Thyroid gland (tissue), 4 donors: ENCODE measurements around the gene LNX1. TPM values are rescaled to one million over a fixed set of nuclear protein-coding genes. Genes with fewer than 3 reads are reported as not detected.

Experiments used
- DNase-seq, 2 donors: peaks; one replicate each; pipeline ENCODE4 v3.0.0-alpha.2; 2019
- H3K27ac ChIP-seq, 3 donors: fragments of 200-600 bp; sonication (generic); 1 replicate in 2 of 3; 2 replicates in 1 of 3; pipeline ENCODE4 v1.5.1; 2016 to 2019; ENCODE audit warnings: mild to moderate bottlenecking in 1 of 3, moderate library complexity in 1 of 3
- H3K27me3 ChIP-seq: fragments of 200-600 bp; sonication (generic); one replicate; pipeline ENCODE4 v1.5.1; 2019
- H3K36me3 ChIP-seq, 2 donors: fragments of 200-600 bp; sonication (generic); one replicate each; pipeline ENCODE4 v1.5.1; 2016 to 2019
- H3K4me1 ChIP-seq, 2 donors: fragments of 200-600 bp; sonication (generic); one replicate each; pipeline ENCODE4 v1.5.1; 2017 to 2019
- H3K4me3 ChIP-seq, 3 donors: fragments of 200-600 bp; sonication (generic); replicated peaks in 1 of 3; 1 replicate in 2 of 3; 2 replicates in 1 of 3; pipeline ENCODE4 v1.5.1; 2016; ENCODE audit warnings: mild to moderate bottlenecking in 1 of 3
- H3K9me3 ChIP-seq: fragments of 200-600 bp; sonication (generic); one replicate; pipeline ENCODE4 v1.5.1; 2017
- POLR2A ChIP-seq, 2 donors: fragments of 450-650 bp; IDR thresholded peaks; one replicate each; pipeline ENCODE4 v1.6.1; 2017; ENCODE audit warnings: antibody characterized with exemption in 2 of 2, mild to moderate bottlenecking in 2 of 2, moderate library complexity in 1 of 2
- WGBS, 2 donors: methylation state at CpG; one replicate each; pipeline ENCODE4 v1.1.5; 2017; 5-methylcytosine and 5-hydroxymethylcytosine counted together
- intact Hi-C: fragments of 100-400 bp; cut with DNase I; formaldehyde crosslinking; loops from one replicate; pipeline ENCODE4 v1.15.1; 2023
- total RNA-seq, 4 donors: library from RNA; depleted of rRNA; stranded (reverse); fragments of >200 nt; gene quantifications; one replicate each; pipeline ENCODE4 v1.2.3, GENCODE V29; 2016
- TF ChIP-seq, protein P1 (sequence below), 6 experiments: fragments of 200-600 bp in 3 of 6; fragments of 450-650 bp in 3 of 6; sonication (generic) in 3 of 6; IDR thresholded peaks; one replicate each; pipeline ENCODE4 v1.5.1; 2016 to 2019; ENCODE audit warnings: antibody characterized with exemption in 6 of 6, mild to moderate bottlenecking in 2 of 6, inconsistent platforms in 1 of 6, moderate library complexity in 1 of 6

The LNX1 gene
- total RNA-seq, 4 donors from 2014 or later = 34.3 to 63.8 (median 43.3) TPM

DNA sequence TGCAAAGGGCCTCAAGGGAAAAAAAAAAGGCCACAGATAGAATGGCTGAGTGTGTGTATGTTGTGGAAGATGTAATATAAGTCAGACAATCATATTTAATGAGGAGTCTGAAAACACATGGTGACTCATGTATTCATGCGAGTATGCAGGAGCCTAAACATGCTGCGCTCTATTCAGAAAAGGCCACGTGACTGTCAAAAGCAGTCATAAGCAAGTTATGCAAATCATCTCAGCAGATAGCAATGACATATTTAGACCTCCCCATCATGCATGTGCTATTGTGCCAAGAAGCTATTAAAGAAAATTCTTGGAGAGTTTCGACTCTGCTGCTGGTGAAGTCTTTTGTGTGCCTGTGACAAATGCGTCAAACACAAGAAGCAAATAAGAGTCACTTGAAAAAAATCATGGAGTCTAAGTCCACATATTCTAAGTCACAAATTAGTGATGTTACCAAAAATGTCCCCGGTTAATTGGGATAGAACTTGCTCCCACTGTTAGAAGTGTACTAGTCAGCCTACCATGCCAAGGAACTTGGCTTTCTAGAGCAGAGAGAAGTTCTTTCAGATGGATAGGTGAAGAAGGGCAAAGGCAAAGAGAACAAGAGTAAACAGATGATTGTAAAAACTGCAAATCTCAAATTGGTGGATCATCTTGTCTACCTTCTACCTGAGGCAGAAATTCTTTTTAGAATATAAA is 5.0 kb downstream of the LNX1 start:
- no peaks in the 10 kb centered on the region for H3K27me3 ChIP-seq
- no peak overlapping the region for H3K27ac ChIP-seq
- no peak for DNase-seq
- TF ChIP-seq POLR2A (IDR thresholded peaks at IDR 0.05) = no peak
- TF ChIP-seq, protein P1, sequence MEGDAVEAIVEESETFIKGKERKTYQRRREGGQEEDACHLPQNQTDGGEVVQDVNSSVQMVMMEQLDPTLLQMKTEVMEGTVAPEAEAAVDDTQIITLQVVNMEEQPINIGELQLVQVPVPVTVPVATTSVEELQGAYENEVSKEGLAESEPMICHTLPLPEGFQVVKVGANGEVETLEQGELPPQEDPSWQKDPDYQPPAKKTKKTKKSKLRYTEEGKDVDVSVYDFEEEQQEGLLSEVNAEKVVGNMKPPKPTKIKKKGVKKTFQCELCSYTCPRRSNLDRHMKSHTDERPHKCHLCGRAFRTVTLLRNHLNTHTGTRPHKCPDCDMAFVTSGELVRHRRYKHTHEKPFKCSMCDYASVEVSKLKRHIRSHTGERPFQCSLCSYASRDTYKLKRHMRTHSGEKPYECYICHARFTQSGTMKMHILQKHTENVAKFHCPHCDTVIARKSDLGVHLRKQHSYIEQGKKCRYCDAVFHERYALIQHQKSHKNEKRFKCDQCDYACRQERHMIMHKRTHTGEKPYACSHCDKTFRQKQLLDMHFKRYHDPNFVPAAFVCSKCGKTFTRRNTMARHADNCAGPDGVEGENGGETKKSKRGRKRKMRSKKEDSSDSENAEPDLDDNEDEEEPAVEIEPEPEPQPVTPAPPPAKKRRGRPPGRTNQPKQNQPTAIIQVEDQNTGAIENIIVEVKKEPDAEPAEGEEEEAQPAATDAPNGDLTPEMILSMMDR (IDR thresholded peaks at IDR 0.05) = no peak
- peaks cover 25 to 35% of the 10 kb centered on the region in 2 donors for H3K4me1 ChIP-seq
- intact Hi-C loops = no loop called here
- 80 to 87% methylated on average over 6 of the region's 6 CpGs for WGBS, 2 donors
- no peak overlapping the region for H3K4me3 ChIP-seq
- H3K36me3 ChIP-seq = no peaks in the 10 kb centered on the region
- H3K9me3 ChIP-seq = no peaks in the 10 kb centered on the region

DNA sequence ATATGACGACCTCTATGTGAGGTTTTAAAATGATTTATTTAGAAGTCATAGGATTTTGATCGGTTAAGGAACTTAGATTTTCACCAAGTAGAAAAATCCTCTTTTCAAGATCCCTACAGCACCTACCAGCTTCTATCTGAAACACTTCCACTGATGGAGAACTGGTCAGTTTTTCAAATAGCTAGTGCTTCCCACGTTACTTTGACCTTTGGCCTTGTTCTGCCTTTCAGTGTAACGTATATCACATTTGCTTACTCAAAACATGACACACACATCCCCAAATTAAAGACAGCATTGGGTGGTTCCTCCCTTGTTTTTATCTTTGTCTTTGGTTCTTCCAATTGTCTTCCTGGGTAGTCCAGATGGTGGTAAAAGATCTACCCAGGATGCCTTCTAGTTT is 6.6 kb downstream of the LNX1 start:
- peaks cover 29 to 42% of the 10 kb centered on the region in 2 donors for H3K4me1 ChIP-seq
- no peaks in the 10 kb centered on the region for H3K27me3 ChIP-seq
- intact Hi-C loops = no loop called here
- peak overlapping the region in 2 of 3 donors; percentile 17 to 27 for H3K27ac ChIP-seq
- H3K36me3 ChIP-seq = no peaks in the 10 kb centered on the region
- no peaks in the 10 kb centered on the region for H3K9me3 ChIP-seq
- TF ChIP-seq, protein P1 (IDR thresholded peaks at IDR 0.05) = no peak
- TF ChIP-seq POLR2A (IDR thresholded peaks at IDR 0.05) = no peak
- WGBS, 2 donors = 89 to 92% methylated on average over 4 of the region's 4 CpGs
- H3K4me3 ChIP-seq = no peak overlapping the region
- no peak for DNase-seq

DNA sequence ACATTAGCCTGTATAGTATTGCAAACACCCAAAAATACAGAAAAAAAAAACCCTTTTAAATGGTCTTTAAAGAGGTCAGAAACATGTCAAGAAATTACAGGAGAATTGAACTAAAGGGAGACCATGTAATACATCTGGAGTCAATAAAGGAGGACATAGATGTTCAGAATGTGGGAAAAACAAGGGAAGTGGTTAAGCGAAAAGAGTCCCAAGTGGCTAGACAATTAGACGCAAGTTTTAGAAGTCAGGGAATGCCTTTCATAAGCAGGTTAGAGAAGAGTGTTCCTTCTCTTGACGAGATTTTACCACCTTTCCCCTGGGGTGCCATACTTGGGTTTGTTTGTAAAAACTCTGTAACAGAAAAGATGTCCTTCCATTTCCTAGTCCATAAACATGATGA is 7.8 kb downstream of the LNX1 start:
- Histone ChIP-seq H3K36me3 (no peaks in the 10 kb centered on the region), H3K4me1 (peaks cover 24 to 37% of the 10 kb centered on the region in 2 donors), H3K9me3 (no peaks in the 10 kb centered on the region), H3K27me3 (no peaks in the 10 kb centered on the region), H3K27ac (peak overlapping the region in 2 of 3 donors; percentile 48 to 67), H3K4me3 (no peak overlapping the region)
- intact Hi-C loops = no loop called here
- DNase-seq = no peak
- WGBS, 2 donors = 85% methylated on average over 3 of the region's 3 CpGs
- TF ChIP-seq, protein P1 (IDR thresholded peaks at IDR 0.05) = no peak
- no peak for TF ChIP-seq POLR2A (IDR thresholded peaks at IDR 0.05)

DNA sequence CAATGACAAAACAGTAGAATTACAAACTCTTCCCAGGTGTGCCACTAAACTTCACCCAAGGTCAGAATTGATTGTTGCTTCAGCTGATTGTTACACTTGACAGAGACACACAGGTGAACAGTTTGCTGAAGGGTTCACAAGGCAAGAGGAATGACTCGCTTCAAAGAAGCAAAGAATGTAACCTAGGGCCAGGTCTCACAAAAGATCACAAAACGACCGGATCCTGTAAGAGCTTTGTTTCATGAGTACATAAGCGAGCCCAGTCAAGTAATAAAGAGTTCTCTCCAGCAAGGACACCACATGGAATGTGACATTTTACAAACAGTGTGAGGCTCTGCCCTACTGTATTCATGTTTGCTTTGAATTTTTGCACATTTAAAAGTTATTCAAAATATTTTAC is 9.1 kb downstream of the LNX1 start:
- H3K27ac ChIP-seq = peak overlapping the region; percentile 35 to 67 (median 48)
- H3K36me3 ChIP-seq = no peaks in the 10 kb centered on the region
- peaks cover 25 to 40% of the 10 kb centered on the region in 2 donors for H3K4me1 ChIP-seq
- H3K27me3 ChIP-seq = no peaks in the 10 kb centered on the region
- intact Hi-C loops = no loop called here
- TF ChIP-seq, protein P1 (IDR thresholded peaks at IDR 0.05) = no peak
- no peak for TF ChIP-seq POLR2A (IDR thresholded peaks at IDR 0.05)
- WGBS, 2 donors = 31 to 37% methylated on average over 4 of the region's 4 CpGs
- peak; percentile 41 to 56 for DNase-seq
- no peak overlapping the region for H3K4me3 ChIP-seq
- no peaks in the 10 kb centered on the region for H3K9me3 ChIP-seq

DNA sequence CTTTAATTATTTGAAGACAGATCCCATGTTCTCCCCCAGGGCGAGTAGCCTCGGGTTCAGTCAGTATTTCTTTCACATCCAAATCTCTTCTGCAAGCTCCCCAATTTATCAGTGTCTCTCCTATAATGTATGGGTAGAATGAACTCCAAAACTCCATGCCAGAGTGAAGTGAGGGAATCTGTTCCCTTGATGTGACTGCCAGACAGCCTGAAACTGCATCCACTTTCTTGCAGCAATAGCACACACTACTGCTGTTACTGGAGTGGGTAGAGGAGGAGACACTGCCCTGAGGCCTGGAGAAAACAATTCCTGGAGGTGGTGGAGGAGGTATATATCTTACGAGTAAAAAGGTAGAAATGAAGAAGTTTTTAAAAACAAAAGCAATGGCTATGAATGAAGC is 11.0 kb downstream of the LNX1 start:
- Histone ChIP-seq H3K4me3 (no peak overlapping the region), H3K36me3 (no peaks in the 10 kb centered on the region), H3K9me3 (no peaks in the 10 kb centered on the region), H3K27ac (peak overlapping the region in 1 of 3 donors; percentile 26), H3K4me1 (peaks cover 39 to 55% of the 10 kb centered on the region in 2 donors), H3K27me3 (no peaks in the 10 kb centered on the region)
- no peak for TF ChIP-seq POLR2A (IDR thresholded peaks at IDR 0.05)
- TF ChIP-seq, protein P1 (IDR thresholded peaks at IDR 0.05) = no peak
- DNase-seq = no peak
- intact Hi-C loops = no loop called here
- 75 to 77% methylated on average over 3 of the region's 3 CpGs for WGBS, 2 donors
